IMR-90 (cell line): ENCODE data around the gene FTL.

Experiments
- CHD1 ChIP-seq: IDR thresholded peaks from 2 replicates; pipeline ENCODE4 v1.6.1; 2012; ENCODE audit warnings: low read depth, low read length, improper control_type of control experiment
- RAD21 ChIP-seq: IDR thresholded peaks from 2 replicates; pipeline ENCODE4 v1.6.1; 2012; ENCODE audit warnings: low read length, improper control_type of control experiment
- SMC3 ChIP-seq: fragments of 150-350 bp; IDR thresholded peaks from 2 replicates; pipeline ENCODE4 v1.6.1; 2016; ENCODE audit warnings: low read depth, mild to moderate bottlenecking, antibody characterized with exemption, low read length, moderate library complexity
- TF ChIP-seq, protein P1 (sequence below): conservative IDR thresholded peaks from 2 replicates; pipeline ENCODE4 v1.5.1; 2012; ENCODE audit warnings: mild to moderate bottlenecking, low read depth, low read length, improper control_type of control experiment

DNA sequence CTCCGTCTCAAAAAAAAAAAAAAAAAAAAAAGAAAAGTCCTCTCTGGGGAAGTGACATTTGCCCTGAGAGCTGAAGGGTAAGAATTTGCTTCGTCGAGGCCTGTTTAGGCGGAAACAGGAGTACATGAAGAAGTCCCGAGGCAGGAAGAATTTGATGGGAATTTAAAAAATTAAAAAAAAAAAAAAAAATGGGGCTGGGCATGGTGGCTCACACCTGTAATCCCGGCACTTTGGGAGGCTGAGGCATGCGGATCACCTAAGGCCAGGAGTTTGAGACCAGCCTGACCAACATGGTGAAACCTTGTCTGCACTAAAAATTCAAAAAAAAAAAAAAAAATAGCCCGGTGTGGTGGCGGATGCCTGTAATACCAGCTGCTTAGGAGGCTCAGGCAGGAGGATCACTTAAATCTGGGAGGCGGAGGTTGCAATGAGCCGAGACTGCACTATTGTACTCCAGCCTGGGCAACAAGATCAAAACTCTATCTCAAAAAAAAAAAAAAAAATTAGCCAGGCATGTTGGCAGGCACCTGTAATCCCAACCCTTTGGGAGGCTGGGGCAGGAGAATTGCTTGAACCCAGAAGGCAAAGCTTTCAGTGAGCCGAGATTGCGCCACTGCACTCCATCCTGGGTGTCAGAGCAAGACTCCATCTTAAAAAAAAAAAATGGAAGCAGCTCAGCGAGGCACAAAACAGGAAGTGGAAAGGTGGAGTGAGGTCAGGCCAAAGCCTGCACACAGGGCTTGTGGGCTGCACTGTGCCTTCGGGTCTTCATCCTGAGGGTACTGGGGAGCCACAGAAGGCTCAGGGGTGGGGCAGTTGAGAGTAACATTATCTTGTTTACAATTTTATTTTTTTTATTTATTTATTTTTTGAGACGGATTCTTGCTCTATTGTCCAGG, 5.5 kb upstream of the FTL start:
- TF ChIP-seq, protein P1, sequence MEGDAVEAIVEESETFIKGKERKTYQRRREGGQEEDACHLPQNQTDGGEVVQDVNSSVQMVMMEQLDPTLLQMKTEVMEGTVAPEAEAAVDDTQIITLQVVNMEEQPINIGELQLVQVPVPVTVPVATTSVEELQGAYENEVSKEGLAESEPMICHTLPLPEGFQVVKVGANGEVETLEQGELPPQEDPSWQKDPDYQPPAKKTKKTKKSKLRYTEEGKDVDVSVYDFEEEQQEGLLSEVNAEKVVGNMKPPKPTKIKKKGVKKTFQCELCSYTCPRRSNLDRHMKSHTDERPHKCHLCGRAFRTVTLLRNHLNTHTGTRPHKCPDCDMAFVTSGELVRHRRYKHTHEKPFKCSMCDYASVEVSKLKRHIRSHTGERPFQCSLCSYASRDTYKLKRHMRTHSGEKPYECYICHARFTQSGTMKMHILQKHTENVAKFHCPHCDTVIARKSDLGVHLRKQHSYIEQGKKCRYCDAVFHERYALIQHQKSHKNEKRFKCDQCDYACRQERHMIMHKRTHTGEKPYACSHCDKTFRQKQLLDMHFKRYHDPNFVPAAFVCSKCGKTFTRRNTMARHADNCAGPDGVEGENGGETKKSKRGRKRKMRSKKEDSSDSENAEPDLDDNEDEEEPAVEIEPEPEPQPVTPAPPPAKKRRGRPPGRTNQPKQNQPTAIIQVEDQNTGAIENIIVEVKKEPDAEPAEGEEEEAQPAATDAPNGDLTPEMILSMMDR = no peak
- TF ChIP-seq RAD21 (no peak), CHD1 (no peak), SMC3 (no peak)
